ENCODE measurements around the gene ZNF609.
"Not testable (repeated sequence)": the region's sequence is repeated elsewhere in the genome, so short reads cannot be mapped to it uniquely, and the experiment has no call there.

Gene ZNF609

DNA sequence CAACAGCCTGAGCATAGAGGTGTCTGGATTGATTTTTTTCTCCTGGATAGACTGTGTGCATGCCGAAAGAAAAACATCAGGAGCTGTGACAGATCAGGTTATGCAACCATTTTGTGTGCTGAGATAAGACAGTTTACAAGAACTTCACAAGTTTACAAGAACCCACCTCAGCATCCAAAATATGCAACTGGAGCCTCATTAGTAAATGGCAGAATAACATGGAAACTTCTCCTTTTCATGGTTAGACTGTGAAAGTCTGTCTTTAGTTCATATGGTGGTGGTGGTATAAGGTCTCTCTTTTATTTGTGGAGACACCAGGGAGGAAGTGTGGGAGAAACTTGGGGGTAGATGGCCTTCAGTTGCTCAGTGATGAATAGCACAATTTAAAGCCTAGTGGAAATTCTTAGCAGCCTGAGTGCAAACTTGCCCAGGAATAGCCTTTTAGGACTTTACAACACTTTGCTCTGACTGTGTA lies 3.7 kb upstream of the ZNF609 start:
- no peak for DNase-seq

DNA sequence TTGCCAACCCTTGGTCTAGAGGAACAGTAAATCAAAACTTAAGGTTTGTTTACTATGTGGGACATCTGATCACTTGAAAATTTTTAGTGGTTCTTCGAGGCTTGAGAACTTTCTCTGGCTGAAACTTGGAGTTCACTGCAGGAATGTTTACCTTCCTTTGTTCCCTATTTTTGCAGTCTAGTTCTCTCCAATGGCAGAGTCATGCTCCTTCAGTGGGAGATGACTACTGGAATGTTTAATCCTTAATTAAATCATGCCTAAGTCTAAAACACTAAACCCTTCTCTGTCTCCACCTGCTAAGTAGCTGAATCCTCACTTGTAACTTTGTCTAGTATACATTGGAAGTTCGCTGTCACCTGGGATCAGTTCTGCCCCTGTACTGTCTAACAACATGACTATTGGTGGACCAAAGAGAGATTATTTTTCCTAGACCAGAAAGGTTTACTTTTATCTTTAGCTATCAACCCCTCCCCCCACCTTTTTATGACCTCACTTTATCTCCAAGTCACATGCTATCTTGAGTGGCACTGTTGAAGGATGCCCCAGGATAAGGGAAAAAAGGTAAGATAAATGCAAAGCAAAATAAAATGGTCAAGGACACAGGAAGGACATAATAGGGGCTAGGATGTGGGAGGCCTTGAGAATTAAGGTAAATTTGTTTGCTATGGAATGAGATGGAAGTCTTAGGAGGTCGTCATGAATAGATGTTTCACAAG lies 1.2 kb upstream of the ZNF609 start:
- DNase-seq = no peak

DNA sequence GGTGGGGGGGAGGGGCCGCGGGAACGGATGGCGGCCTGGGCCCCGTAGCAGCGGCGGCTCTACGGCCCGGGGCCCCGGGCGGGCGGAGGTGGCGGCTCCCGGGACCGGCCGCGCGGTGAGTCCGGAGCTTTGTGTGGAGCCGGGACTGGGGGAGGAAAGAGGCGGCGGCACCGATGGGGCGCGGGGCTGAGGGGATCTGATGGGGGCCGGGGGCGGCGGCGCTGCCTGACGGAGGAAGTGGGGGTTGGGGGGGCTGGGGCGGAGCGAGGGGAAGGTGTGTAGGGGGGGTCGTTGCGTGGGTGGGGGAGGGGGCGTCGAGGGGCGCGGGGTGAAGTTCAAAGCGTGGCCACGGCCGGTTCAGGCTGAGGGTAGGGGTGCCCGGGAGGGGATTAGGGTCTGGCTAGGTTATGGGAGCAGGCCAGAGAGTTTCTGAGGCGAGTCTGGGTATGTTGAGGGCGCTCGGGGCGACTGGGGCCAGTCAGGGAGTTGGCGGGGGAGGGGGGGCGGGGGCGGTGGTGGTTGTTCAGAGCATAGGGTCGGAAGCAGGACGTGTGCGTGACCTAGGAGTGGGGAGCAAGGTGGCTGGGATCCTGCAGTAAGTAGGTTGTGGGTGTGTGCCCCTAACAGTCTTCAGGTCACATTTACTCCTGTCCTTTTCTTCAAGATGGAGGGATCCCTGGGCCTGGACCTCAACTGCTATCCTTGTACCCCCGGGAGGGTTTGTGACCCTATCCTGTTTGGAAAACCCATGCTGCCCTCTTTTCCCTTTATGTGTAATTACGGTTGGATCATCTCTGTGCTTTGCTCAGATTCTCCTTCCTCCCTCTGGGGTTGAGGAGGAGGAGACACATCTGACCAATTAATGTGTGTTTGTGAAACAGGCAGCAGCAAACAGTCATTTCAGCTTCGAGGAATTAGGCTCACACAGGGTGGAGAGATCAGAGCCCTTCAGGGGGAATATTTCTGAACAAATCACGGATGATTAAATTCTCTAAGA lies 644 bp downstream of the ZNF609 start:
- DNase-seq = peak; percentile 83

DNA sequence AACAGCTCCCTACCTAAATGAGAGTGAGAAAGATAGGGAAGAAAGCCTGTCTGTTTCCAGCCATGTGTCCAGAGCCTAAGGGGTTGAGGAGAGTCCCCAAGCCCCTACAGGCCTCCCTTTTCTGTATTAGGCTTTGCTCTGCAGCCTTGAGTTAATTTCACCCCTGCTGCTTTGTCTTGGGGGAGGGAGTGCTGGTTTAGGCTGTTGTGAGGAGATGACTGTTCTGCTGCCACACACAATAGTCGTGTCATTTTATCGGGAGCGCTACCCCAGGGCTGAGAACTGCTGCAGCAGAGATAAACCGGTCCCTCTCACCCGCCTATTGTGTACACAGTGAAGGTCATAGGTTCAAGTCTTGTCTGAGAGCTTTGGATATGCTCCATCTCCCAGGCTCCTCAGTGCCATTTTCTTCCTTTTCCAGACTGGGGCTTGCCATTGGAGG lies 1.4 kb downstream of the ZNF609 start:
- DNase-seq = peak; percentile 82

DNA sequence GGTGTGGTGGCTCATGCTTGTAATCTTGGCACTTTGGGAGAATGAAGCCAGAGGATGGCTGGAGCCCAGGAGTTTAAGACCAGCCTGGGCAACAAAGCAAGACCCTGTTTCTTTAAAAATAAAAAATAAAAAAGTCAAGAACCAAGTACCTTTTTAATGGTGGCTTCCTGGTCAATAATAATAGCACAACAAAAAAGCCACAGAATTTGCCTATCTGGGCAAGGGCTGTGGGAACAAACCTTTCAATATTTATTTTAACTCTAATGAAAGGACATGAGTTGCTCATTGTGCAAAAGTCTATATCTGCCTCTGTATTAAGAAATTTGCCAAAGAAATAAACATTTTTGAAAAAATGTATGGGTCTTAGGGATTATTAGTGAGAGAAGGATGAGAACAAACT lies 2.1 kb downstream of the ZNF609 start:
- DNase-seq = no peak

DNA sequence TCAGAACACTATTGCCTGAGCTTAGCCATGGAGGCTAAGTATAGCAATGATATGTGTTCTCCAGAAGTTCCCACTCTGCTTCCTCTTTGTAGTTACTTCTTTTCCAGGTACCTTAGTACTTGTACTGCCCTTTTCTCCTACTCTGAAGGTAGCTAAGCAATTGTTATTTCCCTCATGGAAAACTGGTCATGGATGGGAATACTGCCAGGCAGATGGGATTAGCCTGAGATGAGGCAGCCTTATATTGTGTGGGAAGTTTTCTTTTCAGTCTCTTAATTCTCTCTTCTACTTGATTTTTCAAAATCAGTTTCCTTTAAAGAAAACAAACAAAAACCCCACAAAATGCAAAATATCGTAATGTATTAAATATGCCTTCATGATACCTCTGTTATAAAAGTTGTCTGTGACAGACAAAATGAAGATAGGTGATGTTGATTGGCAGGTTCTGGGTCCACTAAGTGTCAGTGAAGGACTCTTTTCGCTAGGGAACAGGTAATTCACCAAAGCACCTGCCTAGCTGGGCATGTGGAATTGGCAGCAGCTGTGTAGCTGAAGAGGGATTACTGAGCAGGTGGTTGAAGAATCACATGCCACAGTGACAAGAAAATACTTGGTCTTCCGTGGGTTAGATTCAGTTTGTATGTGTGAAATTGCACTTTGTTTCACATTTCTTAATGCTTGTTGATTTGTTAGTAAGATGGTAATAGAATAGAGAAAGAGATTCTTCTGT lies 4.1 kb downstream of the ZNF609 start:
- DNase-seq = no peak

DNA sequence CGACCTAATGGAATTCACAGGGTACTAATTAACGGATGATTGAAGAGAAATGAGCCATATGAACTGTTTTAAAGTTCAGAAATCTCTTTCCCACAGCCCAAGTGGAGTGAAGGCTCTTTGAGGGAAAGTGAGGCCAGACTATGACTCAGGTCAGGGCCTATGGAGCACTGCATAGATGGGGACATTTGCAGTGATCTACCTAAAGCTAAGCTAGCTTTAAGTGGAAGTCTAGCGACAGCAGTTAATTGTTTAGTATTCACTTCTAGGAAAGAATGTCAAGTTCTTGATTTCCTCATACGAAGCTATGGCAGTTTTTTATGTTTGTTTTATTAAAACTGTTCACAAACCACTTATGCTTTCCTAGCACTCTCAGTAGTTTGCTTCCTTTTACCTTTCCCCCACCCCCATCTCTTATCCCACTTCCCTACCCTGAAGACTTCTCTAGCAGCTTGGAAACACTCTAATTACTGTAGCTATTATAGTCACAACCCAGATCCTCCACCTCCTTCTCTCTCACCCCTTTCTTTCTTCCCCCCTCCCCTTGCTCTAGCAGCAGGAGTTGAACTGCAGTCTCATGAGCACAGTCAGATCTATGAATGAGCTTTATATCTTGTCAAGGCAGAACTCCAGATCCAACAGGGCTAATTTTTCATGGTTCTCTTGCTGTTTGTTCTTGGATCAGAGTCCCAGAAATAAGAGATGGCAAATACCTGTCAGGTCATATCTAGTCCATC lies 6.2 kb downstream of the ZNF609 start:
- peak; percentile 24 for DNase-seq

DNA sequence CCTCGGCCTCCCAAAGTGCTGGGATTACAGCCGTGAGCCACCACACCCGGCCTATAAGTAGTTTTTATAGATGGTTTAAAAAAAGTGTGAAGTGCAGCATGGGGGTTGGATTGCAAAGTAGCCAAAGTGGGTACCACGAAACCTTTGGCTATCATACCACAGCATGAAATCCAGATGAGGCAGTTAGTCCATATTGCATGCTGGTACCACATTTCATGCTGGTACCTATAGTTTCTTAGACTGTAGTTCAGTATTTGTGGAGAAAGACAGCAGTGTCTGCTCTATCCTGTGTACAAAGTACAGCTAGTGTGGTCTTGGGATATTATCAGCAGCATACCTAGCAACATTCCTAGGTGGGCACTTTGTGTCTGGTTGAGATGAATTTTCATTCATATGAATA lies 11.8 kb downstream of the ZNF609 start:
- no peak for DNase-seq

DNA sequence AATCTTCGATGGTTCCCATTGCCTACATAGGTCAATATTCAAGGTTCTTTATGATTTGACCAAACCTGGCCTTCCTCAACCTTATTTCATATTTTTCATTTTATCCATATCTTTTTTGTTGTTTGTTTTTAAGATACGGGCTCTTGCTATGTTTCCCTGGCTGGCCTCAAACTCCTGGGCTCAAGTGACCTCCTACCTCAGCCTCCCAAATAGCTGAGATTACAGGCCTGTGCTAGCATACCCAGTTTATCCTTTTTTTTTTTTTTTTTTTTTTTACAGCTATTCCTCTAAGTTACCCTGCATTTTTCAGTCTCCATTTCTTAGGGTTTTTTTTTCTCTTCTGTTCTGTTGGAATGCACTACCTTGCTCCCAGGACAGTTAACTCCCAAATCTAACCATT lies 14.5 kb downstream of the ZNF609 start:
- no peak for DNase-seq

DNA sequence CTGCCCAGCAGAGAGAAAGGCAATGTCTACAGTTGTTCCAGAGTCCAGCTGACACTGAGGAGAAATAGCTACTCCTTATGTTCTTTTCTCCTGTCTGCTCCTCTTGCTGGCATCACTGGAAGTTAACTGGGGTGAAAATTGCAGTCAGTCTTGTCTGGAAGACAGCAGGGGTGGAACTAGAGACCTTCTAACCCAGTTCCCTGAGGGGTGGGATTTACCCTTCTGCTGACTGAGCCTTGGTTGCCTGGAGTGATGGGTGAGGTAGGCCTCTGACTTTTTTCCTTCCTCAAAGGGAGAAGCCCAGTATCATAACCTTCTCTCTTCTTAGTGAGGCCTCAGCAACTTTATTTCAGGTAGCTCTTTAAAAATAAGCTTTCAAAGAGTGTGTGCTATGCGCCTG lies 16.2 kb downstream of the ZNF609 start:
- no peak for DNase-seq

DNA sequence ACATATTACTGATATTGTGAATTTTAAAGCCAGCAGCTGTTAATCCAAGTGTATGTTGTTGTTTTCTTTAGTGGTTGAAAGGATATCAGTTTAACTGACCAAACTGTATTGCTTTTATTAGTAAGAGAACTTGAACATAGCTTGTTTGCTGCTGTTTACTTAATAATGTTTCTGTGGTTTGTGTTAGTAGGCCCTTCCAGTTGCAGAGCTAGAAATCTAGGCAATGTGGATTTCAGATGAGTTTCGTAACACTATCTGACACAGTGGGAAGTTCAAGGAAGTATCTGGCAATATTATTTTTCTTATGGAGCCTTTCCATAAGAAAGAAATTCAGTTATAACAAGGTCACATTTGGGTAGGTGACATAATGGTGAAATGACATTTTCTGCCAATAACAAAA lies 18.5 kb downstream of the ZNF609 start:
- DNase-seq = no peak

DNA sequence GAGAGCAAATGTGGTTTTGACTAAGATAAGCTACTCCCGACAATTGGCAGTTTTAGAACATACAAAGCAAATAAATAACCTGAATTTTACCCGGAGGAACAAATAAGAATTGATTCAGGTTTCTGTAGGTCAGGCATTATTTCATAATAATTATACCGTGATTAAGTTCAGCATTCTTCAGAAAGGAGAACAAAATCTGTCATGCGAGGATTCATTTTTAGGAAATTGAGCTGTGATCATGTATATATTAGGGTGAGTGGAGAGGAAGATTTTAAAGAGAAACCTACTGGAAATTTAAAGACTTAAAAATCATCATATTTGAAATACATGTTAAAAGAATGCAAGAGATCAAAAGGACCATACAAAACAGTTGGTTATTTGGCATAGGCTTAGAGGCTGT lies 20.5 kb downstream of the ZNF609 start:
- no peak for DNase-seq

DNA sequence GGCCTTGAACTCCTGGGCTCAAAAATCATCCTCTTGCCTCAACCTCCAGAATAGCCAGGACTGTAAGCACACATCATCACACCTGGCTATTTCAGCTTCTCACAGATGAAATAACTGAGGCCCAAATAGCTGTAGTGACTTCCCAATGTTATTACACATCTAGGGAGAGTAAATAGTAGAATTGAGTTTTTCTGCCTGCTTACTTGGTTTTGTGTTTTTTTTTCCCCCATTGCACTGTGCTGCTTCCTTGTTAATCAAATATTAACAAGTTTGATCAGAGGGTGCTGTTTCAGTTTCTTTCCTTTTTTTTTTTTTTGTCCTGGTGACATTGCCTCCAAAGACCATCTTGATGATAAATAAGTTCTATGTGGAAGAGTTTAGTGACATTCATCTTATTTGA lies 23.4 kb downstream of the ZNF609 start:
- DNase-seq = no peak

DNA sequence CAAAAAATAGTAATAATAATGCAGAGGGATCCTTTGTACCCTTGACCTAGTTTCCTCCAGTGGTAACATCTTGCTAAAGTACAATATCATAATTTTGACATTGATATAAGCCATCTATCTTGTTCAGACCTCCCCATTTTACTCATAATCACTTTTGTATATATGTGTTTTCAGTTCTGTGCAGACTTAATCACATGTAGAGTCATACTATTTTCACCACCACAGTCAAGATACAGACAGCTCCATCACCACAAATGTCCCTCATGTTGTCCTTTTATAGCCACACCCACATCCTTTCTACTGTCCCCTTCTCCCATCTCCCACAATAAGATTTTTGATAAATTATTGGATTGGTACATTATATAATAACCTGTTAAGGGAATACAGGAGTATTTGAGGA lies 25.4 kb downstream of the ZNF609 start:
- DNase-seq = no peak

DNA sequence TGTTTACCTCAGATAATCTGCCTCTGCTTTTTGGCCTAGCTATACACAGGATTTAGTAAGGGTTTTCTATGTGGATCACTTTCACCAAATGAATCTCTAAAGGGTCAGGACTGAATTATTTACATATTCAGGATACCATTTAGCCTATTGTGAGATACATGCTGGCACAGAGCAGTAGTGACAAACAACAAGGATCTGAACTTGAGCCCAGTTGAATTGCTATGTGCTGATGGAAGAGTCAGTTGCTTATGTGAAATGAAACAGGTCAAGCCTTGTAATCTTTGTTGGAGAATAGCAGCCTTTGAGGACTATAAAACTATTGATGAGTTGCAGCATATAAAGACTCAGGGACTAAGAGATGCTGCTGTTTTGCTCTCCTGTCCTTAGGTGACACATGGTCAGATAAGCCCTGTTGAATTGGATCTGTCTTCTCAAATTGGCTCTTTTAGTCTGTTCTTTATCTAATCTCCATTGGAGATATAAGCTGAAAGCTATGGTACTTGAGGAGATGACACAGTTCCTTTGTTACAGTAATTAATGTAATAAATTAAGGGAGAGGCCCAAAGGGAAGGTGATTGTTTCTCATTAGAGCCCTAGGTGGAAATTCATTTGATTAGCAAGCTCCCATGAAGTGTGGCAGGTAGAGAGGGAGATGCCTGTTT lies 30.4 kb downstream of the ZNF609 start:
- no peak for DNase-seq

DNA sequence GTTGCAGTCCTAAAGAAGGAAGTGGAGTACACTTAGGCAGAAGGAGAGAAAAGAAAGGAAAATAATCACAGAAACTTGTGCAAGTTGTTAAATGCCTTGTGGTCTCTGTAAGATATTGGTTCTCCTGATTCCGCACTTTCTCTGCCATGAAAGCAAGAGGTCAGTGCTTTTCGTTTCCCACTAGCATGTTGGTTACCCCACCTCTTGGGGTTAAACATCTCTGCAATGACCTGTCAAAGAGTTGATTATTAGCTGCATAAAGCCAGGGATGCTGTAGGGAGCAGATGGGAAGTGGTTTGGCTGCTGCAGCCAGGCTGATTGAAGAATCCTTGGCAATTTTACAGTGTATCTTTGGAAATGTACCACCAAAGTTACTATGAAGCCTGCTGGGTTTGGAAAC lies 33.3 kb downstream of the ZNF609 start:
- DNase-seq = no peak

DNA sequence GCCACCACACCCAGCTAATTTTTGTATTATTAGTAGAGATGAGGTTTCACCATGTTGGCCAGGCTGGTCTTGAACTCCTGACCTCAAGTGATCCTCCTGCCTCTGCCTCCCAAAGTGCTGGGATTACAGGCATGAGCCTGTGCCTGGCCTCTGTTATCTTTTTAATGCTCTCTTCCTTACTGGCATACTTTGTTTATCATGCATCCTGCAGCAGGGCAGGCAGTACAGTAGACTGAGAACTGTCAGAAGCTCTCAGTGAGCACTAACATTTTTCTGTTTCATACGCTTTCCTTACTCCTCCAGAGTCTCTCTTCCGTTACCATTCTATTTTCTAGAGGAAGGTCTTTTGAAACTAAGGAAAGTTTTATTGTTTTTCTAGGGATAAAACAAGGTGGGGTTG lies 35.6 kb downstream of the ZNF609 start:
- DNase-seq = not testable (repeated sequence)

DNA sequence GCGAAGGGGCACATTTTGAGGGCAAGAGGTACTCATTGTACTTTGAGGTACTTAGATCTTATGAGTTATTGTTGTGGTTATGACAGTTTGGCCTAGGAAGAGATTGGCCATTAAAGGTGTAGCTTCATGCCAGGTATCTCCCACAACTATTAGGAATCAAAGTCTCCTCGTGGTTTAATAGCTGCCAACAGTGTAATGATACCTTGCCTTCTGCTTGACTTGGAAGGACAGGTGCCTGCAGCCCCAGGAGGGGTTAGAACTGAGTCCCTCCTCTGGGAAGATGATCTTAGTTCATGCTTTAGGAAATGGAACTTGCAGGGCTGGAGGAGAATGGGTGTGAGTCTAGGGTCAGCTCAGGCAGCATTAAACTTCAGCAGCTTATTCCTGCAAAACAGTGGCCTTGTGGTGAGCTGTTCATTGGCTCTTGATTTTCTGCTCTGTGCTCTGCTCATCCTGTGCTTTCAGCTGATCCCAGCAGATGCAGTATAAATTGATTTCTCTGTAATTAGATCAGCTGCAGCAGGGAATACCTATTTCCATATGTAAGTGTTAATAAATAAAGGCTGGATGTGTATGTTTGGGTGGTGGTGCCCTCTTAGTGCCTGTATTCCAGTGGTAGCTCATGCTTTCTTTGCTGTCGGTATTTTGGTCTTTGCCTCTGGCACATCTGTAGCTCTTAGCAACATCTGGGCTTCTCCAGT lies 40.5 kb downstream of the ZNF609 start:
- no peak for DNase-seq

DNA sequence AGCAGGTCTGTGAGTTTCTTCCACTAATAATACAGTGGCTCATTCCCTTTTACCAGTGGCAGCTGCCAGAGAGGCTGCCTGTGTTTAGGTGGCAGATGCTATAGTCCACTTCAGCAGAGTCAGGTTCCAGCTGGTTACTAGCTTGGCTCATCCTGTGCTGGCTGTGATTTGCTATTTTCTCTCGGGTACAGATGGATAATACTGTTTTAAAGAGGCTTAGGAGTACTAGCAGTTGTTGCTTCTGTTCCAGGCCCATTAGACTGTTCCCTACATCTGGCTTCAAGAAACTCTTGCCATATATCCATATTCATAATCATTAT lies 41.0 kb downstream of the ZNF609 start:
- DNase-seq = no peak

DNA sequence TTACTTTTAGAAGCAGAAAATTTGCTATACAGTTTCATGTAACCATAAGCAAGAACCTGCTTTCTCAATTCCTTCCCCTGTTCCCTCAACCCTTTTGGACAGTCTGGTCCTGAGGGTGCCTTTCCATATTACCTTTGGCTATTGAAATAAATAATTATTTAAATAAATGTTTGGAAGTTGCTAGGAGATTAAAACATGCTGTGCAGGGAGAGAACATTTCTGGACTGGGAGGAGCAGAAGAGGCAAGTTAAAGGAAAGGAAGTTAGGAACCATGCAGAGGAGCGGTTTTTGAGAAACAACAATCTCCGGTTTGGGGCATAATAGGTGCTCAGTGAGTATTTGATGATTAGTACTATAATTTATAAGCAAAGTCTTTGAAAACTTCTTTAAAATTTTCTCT lies 41.8 kb downstream of the ZNF609 start:
- DNase-seq = no peak

DNA sequence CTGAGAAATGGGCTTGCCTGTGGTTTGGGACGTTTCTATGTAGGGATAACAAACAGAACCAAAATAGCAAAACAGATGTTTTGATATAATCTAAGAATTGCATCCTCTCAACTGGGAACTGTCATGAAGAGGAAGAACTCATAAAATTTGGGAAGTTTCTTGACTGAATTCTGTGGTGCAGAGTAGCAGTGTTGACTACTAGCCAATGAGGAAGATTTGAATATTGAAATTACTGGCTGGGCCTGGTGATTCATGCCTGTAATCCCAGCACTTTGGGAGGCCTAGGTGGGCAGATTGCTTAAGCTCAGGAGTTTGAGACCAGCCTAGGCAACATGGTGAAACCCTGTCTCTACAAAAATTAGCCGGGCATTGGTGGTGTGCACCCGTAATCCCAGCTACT lies 42.2 kb downstream of the ZNF609 start:
- no peak for DNase-seq

DNA sequence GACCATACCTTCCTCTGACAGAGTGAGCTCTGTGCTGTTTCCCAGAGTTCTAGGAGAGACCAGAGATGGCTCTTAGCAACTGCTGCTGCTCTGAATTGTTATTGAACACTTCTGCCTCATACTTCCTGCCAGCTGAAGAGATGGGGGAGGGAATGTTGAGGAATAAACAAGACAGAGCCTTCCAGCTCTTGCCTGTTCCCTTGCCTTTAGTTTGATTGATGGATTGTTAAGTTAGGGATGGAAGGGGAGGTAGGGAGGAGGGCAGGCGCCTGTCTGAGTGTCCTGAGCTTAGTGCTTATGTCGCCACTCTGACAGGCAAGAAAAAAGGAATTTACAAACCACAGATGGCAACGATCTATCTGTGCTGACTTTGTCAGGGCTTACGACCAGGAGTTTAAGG lies 42.8 kb downstream of the ZNF609 start:
- DNase-seq = no peak

Measured in retina (tissue), 1 donor.